Neural progenitor cell (in vitro differentiated cells): Measurements from ENCODE around the gene SPECC1L. TPM values are rescaled to one million over a fixed set of nuclear protein-coding genes. Genes with fewer than 3 reads are reported as not detected.

Experiments
- DNase-seq: peaks from one replicate; pipeline ENCODE4 v3.0.0-alpha.2; 2016; ENCODE audit warnings: low spot score
- H2AFZ ChIP-seq: fragments of 200-600 bp; sonication (generic); replicated peaks from 2 replicates; pipeline ENCODE4 v1.6.1; 2016; ENCODE audit warnings: antibody characterized with exemption
- H3F3A ChIP-seq: fragments of 200-600 bp; sonication (generic); 2 replicates; pipeline ENCODE4 v1.6.1; 2016; ENCODE audit warnings: antibody characterized with exemption, low read depth
- H3K27ac ChIP-seq: fragments of 200-600 bp; sonication (generic); 2 replicates; pipeline ENCODE4 v1.5.1; 2016; ENCODE audit warnings: mild to moderate bottlenecking
- H3K27me3 ChIP-seq: fragments of 200-600 bp; sonication (generic); 2 replicates; pipeline ENCODE4 v1.6.1; 2016; ENCODE audit warnings: mild to moderate bottlenecking, moderate library complexity
- H3K36me3 ChIP-seq: fragments of 200-600 bp; sonication (generic); 2 replicates; pipeline ENCODE4 v1.5.1; 2016
- H3K4me1 ChIP-seq: fragments of 200-600 bp; sonication (generic); 2 replicates; pipeline ENCODE4 v1.6.1; 2016; ENCODE audit warnings: mixed run types
- H3K4me2 ChIP-seq: fragments of 200-600 bp; sonication (generic); 2 replicates; pipeline ENCODE4 v1.6.1; 2016
- H3K4me3 ChIP-seq: fragments of 200-600 bp; sonication (generic); 2 replicates; pipeline ENCODE4 v1.5.1; 2016
- H3K79me2 ChIP-seq: fragments of 200-600 bp; sonication (generic); 2 replicates; pipeline ENCODE4 v1.6.1; 2016; ENCODE audit warnings: low read depth
- H3K9ac ChIP-seq: fragments of 200-600 bp; sonication (generic); 2 replicates; pipeline ENCODE4 v1.6.1; 2016
- H3K9me3 ChIP-seq: fragments of 200-600 bp; sonication (generic); 2 replicates; pipeline ENCODE4 v1.5.1; 2016; ENCODE audit warnings: low read depth
- H4K20me1 ChIP-seq: fragments of 200-600 bp; sonication (generic); 2 replicates; pipeline ENCODE4 v1.6.1; 2016; ENCODE audit warnings: low read depth
- H3K27ac Mint-ChIP-seq: 3 replicates; pipeline ENCODE4 v1.8.0; 2021; ENCODE audit warnings: mixed read lengths
- H3K27me3 Mint-ChIP-seq: 2 replicates; pipeline ENCODE4 v1.8.0; 2022; ENCODE audit warnings: low read depth, mild to moderate bottlenecking, inconsistent platforms, moderate library complexity, mixed read lengths; ENCODE audit not compliant: insufficient read depth
- H3K36me3 Mint-ChIP-seq: 3 replicates; pipeline ENCODE4 v1.8.0; 2021; ENCODE audit warnings: mixed read lengths
- H3K4me1 Mint-ChIP-seq: 3 replicates; pipeline ENCODE4 v1.8.0; 2021; ENCODE audit warnings: mixed read lengths
- H3K4me3 Mint-ChIP-seq: 3 replicates; pipeline ENCODE4 v1.8.0; 2021; ENCODE audit warnings: mild to moderate bottlenecking, moderate library complexity, mixed read lengths
- H3K9me3 Mint-ChIP-seq: 3 replicates; pipeline ENCODE4 v1.8.0; 2020; ENCODE audit warnings: mixed read lengths
- EZH2 ChIP-seq: fragments of 200-600 bp; sonication (generic); IDR thresholded peaks from 2 replicates; pipeline ENCODE4 v1.6.1; 2017; ENCODE audit warnings: antibody characterized with exemption, mild to moderate bottlenecking, moderate library complexity
- EZH2phosphoT487 ChIP-seq: fragments of 200-600 bp; sonication (generic); IDR thresholded peaks from 2 replicates; pipeline ENCODE4 v1.6.1; 2017; ENCODE audit warnings: antibody characterized with exemption
- total RNA-seq: library from RNA; depleted of rRNA; stranded (reverse); fragments of >200 nt; gene quantifications from 2 replicates; pipeline ENCODE4 v1.2.3, GENCODE V29; 2015; ENCODE audit warnings: low replicate concordance
- TF ChIP-seq, protein P1 (sequence below): fragments of 200-600 bp; sonication (generic); IDR thresholded peaks from 2 replicates; pipeline ENCODE4 v1.5.1; 2017; ENCODE audit warnings: antibody characterized with exemption, mild to moderate bottlenecking

The SPECC1L gene
- total RNA-seq, 1 donor from 2014 or later: 48.9 TPM

DNA sequence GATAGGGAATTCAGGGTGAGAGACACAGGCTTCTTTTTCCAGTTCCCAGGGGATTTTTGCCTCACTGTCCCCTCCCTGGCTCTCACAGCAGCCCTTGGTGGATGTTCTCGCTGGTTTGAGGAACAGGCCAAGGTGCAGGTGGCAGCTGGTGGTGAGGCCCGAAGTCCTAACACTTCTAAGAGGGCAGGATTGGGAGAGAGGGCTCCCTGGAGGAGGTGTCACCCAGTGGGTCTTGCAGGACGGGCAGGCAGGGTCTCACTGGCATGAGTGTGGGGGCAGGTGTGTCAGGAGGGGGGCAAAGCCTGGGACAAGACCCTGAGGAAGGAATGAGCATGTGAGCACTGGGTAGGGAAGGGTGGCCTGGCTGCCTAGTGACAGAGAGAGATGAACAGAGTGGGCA is 165.9 kb downstream of the SPECC1L start:
- H3K36me3 ChIP-seq: no peaks in the 10 kb centered on the region
- no peaks in the 10 kb centered on the region for H3K27me3 ChIP-seq

DNA sequence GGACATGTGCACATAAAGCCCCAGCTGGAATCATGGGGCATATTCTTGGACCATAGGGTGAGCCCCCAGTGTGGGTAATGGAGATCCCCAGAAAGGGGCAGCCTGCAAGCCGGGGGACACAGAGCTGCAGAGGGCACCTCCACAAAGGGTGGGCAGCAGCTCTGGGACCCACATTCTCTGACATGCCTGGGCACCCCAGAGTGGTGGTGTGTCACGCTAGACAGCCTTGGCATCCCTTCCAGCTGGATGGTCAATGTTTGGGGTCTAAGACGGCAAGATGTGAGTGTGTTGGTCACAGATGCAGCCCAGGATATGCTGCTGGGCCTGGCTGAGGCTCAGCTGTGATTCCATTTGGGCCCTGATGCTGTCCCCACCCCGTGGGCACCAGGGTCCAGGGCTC is 166.5 kb downstream of the SPECC1L start:
- Histone ChIP-seq H3K79me2 (no peaks in the 10 kb centered on the region), H3K27ac (no peak overlapping the region), H3K4me3 (no peak overlapping the region), H3K4me2 (no peak overlapping the region), H3F3A (no peaks in the 10 kb centered on the region), H3K36me3 (no peaks in the 10 kb centered on the region), H2AFZ (no peak overlapping the region), H3K4me1 (no peaks in the 10 kb centered on the region), H3K9me3 (no peaks in the 10 kb centered on the region), H3K9ac (no peak overlapping the region), H4K20me1 (no peaks in the 10 kb centered on the region), H3K27me3 (no peaks in the 10 kb centered on the region)
- no peak overlapping the region for H3K27ac Mint-ChIP-seq
- peaks cover 8% of the 10 kb centered on the region for H3K27me3 Mint-ChIP-seq
- H3K4me1 Mint-ChIP-seq: peaks cover 9% of the 10 kb centered on the region
- no peak for DNase-seq
- H3K9me3 Mint-ChIP-seq: peaks cover 4% of the 10 kb centered on the region
- H3K4me3 Mint-ChIP-seq: no peak overlapping the region
- no peaks in the 10 kb centered on the region for H3K36me3 Mint-ChIP-seq
- TF ChIP-seq, protein P1, sequence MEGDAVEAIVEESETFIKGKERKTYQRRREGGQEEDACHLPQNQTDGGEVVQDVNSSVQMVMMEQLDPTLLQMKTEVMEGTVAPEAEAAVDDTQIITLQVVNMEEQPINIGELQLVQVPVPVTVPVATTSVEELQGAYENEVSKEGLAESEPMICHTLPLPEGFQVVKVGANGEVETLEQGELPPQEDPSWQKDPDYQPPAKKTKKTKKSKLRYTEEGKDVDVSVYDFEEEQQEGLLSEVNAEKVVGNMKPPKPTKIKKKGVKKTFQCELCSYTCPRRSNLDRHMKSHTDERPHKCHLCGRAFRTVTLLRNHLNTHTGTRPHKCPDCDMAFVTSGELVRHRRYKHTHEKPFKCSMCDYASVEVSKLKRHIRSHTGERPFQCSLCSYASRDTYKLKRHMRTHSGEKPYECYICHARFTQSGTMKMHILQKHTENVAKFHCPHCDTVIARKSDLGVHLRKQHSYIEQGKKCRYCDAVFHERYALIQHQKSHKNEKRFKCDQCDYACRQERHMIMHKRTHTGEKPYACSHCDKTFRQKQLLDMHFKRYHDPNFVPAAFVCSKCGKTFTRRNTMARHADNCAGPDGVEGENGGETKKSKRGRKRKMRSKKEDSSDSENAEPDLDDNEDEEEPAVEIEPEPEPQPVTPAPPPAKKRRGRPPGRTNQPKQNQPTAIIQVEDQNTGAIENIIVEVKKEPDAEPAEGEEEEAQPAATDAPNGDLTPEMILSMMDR: no peak
- TF ChIP-seq EZH2phosphoT487 (no peak), EZH2 (no peak)

More for the DNA sequence above, 165.9 kb downstream of the SPECC1L start:
- DNase-seq: no peak
- Histone ChIP-seq H3K9ac (no peak overlapping the region), H3K4me2 (no peak overlapping the region), H3K4me1 (no peaks in the 10 kb centered on the region), H3F3A (no peaks in the 10 kb centered on the region), H3K79me2 (no peaks in the 10 kb centered on the region), H3K4me3 (no peak overlapping the region), H2AFZ (no peak overlapping the region), H3K27ac (no peak overlapping the region), H4K20me1 (no peaks in the 10 kb centered on the region), H3K9me3 (no peaks in the 10 kb centered on the region)
- TF ChIP-seq EZH2 (no peak), EZH2phosphoT487 (no peak)
- TF ChIP-seq, protein P1: no peak
- Mint-ChIP-seq H3K4me3 (no peak overlapping the region), H3K36me3 (no peaks in the 10 kb centered on the region), H3K4me1 (peaks cover 9% of the 10 kb centered on the region), H3K27ac (no peak overlapping the region), H3K9me3 (peaks cover 4% of the 10 kb centered on the region), H3K27me3 (peaks cover 8% of the 10 kb centered on the region)

DNA sequence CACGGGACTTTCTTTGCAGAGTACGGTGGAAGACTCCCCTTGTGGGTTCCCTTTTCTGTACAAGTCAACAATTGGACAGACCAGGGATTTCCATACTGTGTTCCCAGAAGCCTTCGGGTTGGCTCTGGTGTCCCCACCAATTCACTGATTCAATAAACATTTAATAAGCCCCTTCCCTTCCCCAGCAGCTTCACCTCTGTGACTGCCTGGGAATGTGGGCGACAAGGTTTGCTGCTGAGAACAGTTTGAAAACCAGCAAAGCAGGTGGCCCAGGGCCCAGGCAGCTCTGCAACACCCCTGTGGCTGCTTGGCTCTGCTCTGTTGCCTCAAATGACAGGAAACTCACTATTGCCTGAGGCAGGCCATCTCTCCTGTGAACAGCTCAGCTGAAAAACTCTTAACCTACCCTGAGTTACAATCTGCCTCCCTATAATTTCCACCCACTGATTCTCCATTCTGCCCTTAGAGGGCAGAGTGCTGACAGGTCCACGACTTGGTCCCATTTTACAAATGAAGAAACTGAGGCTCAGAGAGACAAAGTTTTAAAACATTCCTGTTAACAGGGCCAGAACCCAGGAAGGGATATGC is 167.2 kb downstream of the SPECC1L start:
- no peaks in the 10 kb centered on the region for H3K36me3 Mint-ChIP-seq
- Histone ChIP-seq H3K4me3 (no peak overlapping the region), H3K27ac (no peak overlapping the region), H3F3A (no peaks in the 10 kb centered on the region), H4K20me1 (no peaks in the 10 kb centered on the region), H3K4me1 (no peaks in the 10 kb centered on the region), H3K4me2 (no peak overlapping the region), H3K9me3 (no peaks in the 10 kb centered on the region), H3K9ac (no peak overlapping the region), H2AFZ (no peak overlapping the region), H3K79me2 (no peaks in the 10 kb centered on the region), H3K36me3 (no peaks in the 10 kb centered on the region), H3K27me3 (no peaks in the 10 kb centered on the region)
- H3K9me3 Mint-ChIP-seq: peaks cover 4% of the 10 kb centered on the region
- H3K27me3 Mint-ChIP-seq: peaks cover 6% of the 10 kb centered on the region
- peaks cover 16% of the 10 kb centered on the region for H3K4me1 Mint-ChIP-seq
- DNase-seq: no peak
- TF ChIP-seq EZH2phosphoT487: no peak
- no peak for TF ChIP-seq EZH2
- TF ChIP-seq, protein P1: peak; percentile 9
- H3K4me3 Mint-ChIP-seq: no peak overlapping the region
- no peak overlapping the region for H3K27ac Mint-ChIP-seq
